Activated naive CD4-positive, alpha-beta T cell treated with anti-CD3 and anti-CD28 coated beads, Interleukin-2, amount 50 U/mL, for 72 hours (primary cell): Measurements from ENCODE around the gene SAMD4B. TPM values are rescaled to one million over a fixed set of nuclear protein-coding genes. Genes with fewer than 3 reads are reported as not detected.
A peak's percentile ranks its signal among the peaks of the same experiment; 100 is the strongest.

Source experiments
- ATAC-seq, 2 donors: fragments of 150-1000 bp; cut with Tn5 transposase; 2 replicates each; pipeline ENCODE4 v1.10.0; 2021; ENCODE audit warnings: mild to moderate bottlenecking in 2 of 2, moderate library complexity in 2 of 2
- DNase-seq, 2 donors: peaks; one replicate each; pipeline ENCODE4 v3.0.0; 2021 to 2022; ENCODE audit warnings: low spot score in 2 of 2
- H3K27ac Mint-ChIP-seq, 2 donors: one replicate each; pipeline ENCODE4 v1.8.0; 2022; ENCODE audit warnings: mild to moderate bottlenecking in 2 of 2, mixed read lengths in 2 of 2
- H3K36me3 Mint-ChIP-seq, 2 donors: one replicate each; pipeline ENCODE4 v1.8.0; 2022; ENCODE audit warnings: mixed read lengths in 2 of 2
- H3K9me3 Mint-ChIP-seq, 2 donors: one replicate each; pipeline ENCODE4 v1.8.0; 2022; ENCODE audit warnings: mixed read lengths in 2 of 2
- total RNA-seq, 2 donors: library from RNA; stranded (reverse); gene quantifications; one replicate each; pipeline ENCODE4 v1.2.3, GENCODE V29; 2022

The SAMD4B gene
- total RNA-seq, 2 donors from 2014 or later = 42.1 to 56.1 TPM

GRCh38 chr19:39347332-39348164 is 5.3 kb downstream of the SAMD4B start:
- DNase-seq (no peak), ATAC-seq (peak in 1 of 2 donors; percentile 13)
- Mint-ChIP-seq H3K36me3 (peaks cover 0 to 26% of the 10 kb centered on the region in 2 donors), H3K9me3 (no peaks in the 10 kb centered on the region), H3K27ac (peak overlapping the region; percentile 37 to 62)

DNA sequence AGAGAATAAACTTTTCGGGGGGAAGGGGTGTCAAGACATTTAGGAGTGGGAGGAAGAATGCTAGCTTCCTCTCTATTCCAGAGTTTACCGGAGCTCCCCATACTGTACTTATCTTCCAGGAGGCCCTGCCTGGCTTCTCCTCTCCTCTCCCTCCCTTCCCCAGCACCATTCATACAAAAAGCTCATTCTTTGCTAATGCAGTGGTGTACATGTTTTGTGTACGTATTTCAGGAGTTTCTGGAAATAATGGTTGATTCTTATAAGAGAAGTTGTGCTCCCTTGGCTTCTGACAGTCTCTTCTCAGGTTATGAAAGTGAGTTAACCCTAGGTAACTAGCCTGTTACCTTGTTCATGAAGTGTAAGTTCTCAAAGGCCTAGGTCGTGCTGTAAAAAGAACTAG is 7.1 kb downstream of the SAMD4B start:
- ATAC-seq (no peak), DNase-seq (no peak)
- H3K27ac Mint-ChIP-seq = no peak overlapping the region
- peaks cover 0 to 12% of the 10 kb centered on the region in 2 donors for H3K36me3 Mint-ChIP-seq
- no peaks in the 10 kb centered on the region for H3K9me3 Mint-ChIP-seq

- H3K9me3 Mint-ChIP-seq = no peaks in the 10 kb centered on the region
Measured at GRCh38 chr19:39350156-39350555, 7.9 kb downstream of the SAMD4B start.

DNA sequence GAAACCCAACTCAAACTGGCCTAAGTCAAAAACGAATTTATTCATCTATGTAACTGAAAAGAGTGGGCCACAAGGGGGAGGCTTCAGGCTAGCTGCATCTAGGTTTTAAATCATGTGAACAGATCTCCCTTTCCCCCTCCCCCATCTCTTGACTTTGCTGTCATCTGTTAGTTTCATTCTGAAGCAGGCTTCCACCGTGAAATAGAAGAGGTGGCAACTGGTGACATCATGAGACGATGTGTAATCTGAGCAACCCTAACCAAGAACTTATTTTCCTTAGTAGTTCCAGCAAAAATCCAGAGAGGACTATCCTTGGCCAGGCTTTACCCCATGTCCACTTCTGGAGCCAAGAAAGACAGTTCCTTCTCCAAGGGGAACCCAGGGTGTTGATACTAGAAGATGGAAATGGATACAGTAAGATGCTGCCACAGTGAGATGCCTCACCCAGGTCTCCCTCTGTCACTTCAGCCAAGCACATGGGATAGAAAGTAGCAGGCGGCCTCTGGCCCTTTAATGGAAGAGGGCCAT is 9.4 kb downstream of the SAMD4B start:
- DNase-seq (peak in 1 of 2 donors; percentile 69), ATAC-seq (peak; percentile 94 to 97)
- peak overlapping the region; percentile 73 to 93 for H3K27ac Mint-ChIP-seq
- H3K36me3 Mint-ChIP-seq = peaks cover 0 to 9% of the 10 kb centered on the region in 2 donors
- H3K9me3 Mint-ChIP-seq = no peaks in the 10 kb centered on the region

More at GRCh38 chr19:39350156-39350555, 7.9 kb downstream of the SAMD4B start:
- DNase-seq = no peak
- peaks cover 0 to 9% of the 10 kb centered on the region in 2 donors for H3K36me3 Mint-ChIP-seq
- no peak for ATAC-seq
- H3K27ac Mint-ChIP-seq = no peak overlapping the region

GRCh38 chr19:39352381-39353255 is 10.4 kb downstream of the SAMD4B start:
- peaks cover 0 to 9% of the 10 kb centered on the region in 2 donors for H3K36me3 Mint-ChIP-seq
- ATAC-seq = no peak
- DNase-seq = no peak
- peak overlapping the region; percentile 73 to 93 for H3K27ac Mint-ChIP-seq
- H3K9me3 Mint-ChIP-seq = no peaks in the 10 kb centered on the region

DNA sequence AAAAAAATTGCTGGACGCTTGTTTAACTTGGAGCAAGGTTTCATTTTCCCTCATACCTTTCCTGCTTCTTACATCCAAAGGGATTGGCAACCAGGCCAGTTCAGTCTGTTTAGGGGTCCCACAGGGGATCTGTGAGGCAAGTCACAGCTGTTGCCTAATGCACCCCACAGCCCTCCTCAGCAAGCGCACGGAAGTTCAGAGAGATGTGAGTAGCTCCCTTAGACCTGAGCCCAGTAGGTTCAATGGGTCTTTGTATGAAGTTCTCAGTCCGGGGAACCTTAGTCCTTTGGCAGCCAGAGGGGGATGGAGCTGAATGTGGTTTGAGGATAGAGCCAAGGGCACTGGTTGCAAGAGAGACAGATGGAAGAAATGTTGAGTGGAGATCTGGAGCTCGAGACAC is 13.0 kb downstream of the SAMD4B start:
- ATAC-seq = no peak
- H3K9me3 Mint-ChIP-seq = no peaks in the 10 kb centered on the region
- no peak for DNase-seq
- no peak overlapping the region for H3K27ac Mint-ChIP-seq
- H3K36me3 Mint-ChIP-seq = peaks cover 0 to 9% of the 10 kb centered on the region in 2 donors

DNA sequence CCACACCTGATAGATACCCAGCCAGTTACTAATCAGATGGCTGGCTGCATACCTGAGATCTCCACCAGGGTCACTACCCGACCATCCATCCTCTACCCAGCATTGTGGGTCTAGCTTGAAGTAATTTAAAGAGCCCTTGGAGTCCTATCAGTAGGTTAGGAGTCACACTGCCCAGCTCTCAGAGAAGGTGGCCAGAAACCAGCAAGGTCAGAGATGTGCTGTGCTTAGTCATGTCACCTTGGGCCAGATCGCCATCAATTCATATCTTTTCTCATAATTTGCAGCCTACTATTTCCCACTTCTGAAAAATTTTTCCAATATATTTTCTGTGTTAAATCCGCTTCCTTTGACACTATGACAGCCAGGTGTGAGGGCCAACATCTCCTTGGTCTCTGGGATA is 13.9 kb downstream of the SAMD4B start:
- ATAC-seq = no peak
- Mint-ChIP-seq H3K36me3 (peaks cover 0 to 9% of the 10 kb centered on the region in 2 donors), H3K9me3 (no peaks in the 10 kb centered on the region), H3K27ac (peak overlapping the region; percentile 35 to 82)
- DNase-seq = no peak

DNA sequence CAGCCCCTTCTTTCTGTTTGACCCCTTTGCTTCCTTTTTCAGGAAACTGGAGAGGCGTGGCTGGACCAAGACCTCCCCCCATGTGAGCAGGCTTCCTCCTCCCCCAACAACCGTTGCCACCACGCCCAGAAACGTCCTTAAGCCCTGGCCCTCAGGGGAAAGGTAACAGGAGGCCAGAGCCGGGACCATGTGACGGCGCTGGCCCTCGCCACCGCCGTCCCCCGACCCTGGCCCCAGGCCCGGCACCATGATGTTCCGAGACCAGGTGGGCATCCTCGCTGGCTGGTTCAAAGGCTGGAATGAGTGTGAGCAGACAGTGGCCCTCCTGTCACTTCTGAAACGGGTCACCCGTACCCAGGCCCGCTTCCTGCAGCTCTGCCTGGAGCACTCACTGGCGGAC is 14.4 kb downstream of the SAMD4B start:
- H3K27ac Mint-ChIP-seq = no peak overlapping the region
- H3K36me3 Mint-ChIP-seq = peaks cover 0 to 8% of the 10 kb centered on the region in 2 donors
- DNase-seq (no peak), ATAC-seq (no peak)
- no peaks in the 10 kb centered on the region for H3K9me3 Mint-ChIP-seq

GRCh38 chr19:39359026-39359425 is 16.8 kb downstream of the SAMD4B start:
- no peaks in the 10 kb centered on the region for H3K9me3 Mint-ChIP-seq
- no peak for DNase-seq
- no peak overlapping the region for H3K27ac Mint-ChIP-seq
- no peak for ATAC-seq
- no peaks in the 10 kb centered on the region for H3K36me3 Mint-ChIP-seq

- Mint-ChIP-seq H3K9me3 (no peaks in the 10 kb centered on the region), H3K36me3 (peaks cover 0 to 7% of the 10 kb centered on the region in 2 donors), H3K27ac (peak overlapping the region; percentile 44)
- ATAC-seq (no peak), DNase-seq (no peak)
Measured at GRCh38 chr19:39360599-39360998, 18.4 kb downstream of the SAMD4B start.

DNA sequence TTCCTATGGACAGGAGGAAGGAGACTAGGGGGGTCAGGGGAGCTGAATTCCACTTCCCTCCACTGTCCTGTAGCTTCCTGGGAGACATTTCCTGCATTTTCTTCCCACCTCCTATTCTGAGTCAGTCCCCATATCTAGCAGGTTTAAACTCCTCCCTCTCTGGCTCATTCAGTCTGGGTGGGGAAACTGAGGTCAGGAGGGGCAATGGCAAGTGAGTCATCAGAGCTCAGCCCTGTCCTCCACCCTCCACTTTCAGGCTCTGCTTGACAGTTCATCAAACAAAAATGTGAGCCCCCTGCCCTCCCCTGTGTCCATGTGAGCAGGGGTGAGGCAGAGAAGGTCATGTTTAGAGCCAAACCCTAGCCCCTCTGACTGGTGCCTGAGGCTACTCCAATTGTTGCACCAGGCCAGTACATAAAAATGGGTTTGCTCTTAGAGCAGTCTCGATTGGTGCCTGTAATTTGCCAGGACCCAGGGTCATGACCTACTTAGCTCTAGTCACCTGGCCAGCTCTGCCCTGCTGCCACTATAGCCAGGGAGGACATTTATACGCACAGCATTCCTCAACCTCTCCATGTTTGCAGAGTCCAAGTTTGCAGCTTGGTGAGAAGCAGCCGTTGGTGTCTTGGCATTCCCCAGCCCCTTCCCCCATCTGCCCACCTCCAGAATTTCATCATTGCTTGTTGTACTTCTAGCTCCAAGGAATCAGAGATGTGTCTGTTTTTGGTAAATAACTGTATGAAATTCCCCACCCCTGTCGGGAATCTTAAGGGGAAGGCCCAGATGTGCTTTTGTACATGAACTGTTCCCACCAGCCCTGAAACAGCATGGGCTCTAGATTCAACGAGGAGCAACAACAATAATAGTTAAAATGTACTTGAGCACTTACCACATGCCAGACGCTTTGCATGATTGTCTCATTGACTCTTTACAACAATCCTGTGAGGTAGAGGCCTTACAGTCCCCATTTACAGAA is 20.7 kb downstream of the SAMD4B start:
- Mint-ChIP-seq H3K9me3 (no peaks in the 10 kb centered on the region), H3K36me3 (peaks cover 0 to 7% of the 10 kb centered on the region in 2 donors), H3K27ac (peak overlapping the region; percentile 63 to 92)
- ATAC-seq (peak in 1 of 2 donors; percentile 31), DNase-seq (no peak)

DNA sequence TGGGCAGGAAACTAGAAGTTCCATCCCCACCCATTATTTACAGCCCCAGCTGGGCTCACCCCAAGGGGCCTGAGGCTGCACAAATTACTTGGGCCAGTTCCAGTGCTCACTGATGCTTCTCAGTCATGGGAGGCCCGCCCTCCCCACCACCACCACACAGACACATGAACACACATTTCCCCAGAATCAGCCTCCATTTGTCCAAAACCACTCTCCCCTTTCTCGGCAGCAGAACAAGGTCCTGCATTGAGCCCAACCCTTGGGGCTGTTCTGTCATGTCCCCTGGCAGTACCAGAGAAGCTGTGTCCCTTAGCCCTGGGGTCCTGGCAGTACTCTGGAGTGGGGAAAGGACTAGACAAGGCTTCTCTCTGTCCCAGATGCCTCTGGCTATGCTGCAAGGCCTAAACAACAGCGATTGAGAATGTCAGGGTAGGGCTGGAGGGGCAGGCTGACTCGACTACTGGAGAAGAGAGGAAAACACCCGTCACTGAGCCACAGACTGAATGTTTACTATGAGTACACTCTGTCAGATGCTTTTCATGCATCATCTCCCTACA is 21.8 kb downstream of the SAMD4B start:
- peak in 1 of 2 donors; percentile 20 for ATAC-seq
- Mint-ChIP-seq H3K9me3 (no peaks in the 10 kb centered on the region), H3K27ac (peak overlapping the region; percentile 45 to 50), H3K36me3 (peaks cover 0 to 7% of the 10 kb centered on the region in 2 donors)
- DNase-seq = no peak

- Mint-ChIP-seq H3K27ac (no peak overlapping the region), H3K36me3 (peaks cover 0 to 7% of the 10 kb centered on the region in 2 donors), H3K9me3 (no peaks in the 10 kb centered on the region)
- ATAC-seq (no peak), DNase-seq (no peak)
Measured at GRCh38 chr19:39365531-39365930, 23.3 kb downstream of the SAMD4B start.

DNA sequence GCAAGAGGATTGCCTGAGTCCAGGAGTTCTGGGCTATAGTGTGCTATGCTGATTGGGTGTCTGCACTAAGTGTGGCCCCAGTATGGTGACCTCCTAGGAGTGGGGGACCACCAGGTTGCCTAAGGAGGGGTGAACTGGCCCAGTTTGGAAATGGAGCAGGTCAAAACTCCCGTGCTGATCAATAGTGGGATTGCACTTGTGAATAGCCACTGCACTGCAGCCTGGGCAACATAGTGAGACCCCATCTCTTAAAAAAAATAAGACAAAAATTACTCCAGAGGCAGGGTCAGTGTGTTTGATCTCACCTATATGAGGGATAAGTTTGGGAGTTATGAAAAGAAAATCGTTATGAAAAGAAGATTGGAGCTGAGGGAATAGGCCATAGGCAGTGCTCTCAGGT is 27.0 kb downstream of the SAMD4B start:
- Mint-ChIP-seq H3K27ac (peak overlapping the region in 1 of 2 donors; percentile 68), H3K36me3 (peaks cover 0 to 6% of the 10 kb centered on the region in 2 donors), H3K9me3 (no peaks in the 10 kb centered on the region)
- ATAC-seq (no peak), DNase-seq (no peak)

GRCh38 chr19:39370735-39371134 is 28.5 kb downstream of the SAMD4B start:
- no peaks in the 10 kb centered on the region for H3K9me3 Mint-ChIP-seq
- H3K27ac Mint-ChIP-seq = peak overlapping the region; percentile 70 to 73
- ATAC-seq (no peak), DNase-seq (no peak)
- no peaks in the 10 kb centered on the region for H3K36me3 Mint-ChIP-seq
